Stimulated activated CD8-positive, alpha-beta memory T cell treated with anti-CD3 and anti-CD28 coated beads, Interleukin-7, amount 100 ng/mL, for 24 hours (primary cell): ENCODE measurements around the gene DNAH17.
A peak's percentile ranks its signal among the peaks of the same experiment; 100 is the strongest.

Experiments
- DNase-seq: peaks from one replicate; pipeline ENCODE4 v3.0.0-alpha.2; 2020; ENCODE audit warnings: low read depth

DNAH17 gene

DNA sequence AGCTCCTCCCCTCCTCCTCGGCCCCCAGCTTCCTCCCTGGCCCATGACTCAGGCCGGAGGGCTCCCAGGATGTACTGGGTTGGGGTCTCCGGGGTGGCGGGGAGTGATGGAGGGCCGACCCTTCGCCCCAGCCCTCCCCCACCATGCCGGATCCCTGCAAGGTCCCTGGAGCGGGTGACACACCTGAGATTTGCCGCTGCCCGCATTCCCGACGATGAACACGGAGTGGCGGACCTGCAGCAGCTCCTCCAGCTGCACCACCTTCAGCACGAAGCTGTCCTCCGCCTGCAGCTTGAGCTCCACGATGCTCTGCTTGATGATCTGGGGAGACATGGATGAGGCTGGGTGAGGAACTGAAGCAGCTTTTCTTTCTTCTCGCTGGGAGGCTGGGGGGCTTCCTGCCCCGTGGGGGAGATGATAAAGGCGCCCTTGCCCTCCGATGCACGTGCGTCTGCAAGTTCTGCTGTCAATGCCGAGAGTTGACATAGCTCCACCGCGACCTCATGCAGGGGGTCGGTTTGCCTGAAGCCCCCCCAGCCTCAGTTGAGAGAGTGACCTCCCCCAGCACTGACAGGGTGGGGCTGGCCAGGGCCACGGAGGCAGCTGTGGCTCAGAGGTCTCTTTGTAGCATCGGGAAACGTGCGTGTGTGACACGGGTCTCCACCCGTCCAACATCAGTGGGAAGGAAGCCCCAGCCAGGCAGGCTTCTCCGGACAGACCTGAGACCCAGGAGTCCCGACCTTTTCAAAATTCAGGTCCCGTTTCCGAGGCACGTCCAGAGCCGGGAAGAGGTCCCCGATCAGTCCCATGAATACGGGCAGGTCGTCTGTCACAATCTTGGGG is 83.1 kb downstream of the DNAH17 start:
- DNase-seq, result no peak

DNA sequence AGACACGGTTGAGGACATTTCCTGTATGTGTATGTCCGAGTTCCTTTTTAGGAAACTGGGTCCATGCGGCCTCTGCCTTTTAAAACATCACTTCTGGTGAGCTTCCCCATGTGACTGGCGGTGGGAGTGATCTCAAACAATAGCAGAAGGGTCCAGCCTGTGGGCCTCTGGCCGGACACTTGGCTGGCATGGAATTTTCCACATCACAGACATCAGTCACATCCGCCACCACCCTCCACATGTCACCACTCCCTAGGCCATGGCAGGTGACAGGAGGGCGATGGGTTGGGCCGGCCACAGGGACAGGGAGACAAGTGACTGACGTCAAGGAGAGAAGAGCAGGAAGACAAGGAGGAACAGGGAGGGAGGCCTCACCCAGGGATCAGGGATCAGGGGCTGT is 83.7 kb downstream of the DNAH17 start:
- DNase-seq, result no peak

DNA sequence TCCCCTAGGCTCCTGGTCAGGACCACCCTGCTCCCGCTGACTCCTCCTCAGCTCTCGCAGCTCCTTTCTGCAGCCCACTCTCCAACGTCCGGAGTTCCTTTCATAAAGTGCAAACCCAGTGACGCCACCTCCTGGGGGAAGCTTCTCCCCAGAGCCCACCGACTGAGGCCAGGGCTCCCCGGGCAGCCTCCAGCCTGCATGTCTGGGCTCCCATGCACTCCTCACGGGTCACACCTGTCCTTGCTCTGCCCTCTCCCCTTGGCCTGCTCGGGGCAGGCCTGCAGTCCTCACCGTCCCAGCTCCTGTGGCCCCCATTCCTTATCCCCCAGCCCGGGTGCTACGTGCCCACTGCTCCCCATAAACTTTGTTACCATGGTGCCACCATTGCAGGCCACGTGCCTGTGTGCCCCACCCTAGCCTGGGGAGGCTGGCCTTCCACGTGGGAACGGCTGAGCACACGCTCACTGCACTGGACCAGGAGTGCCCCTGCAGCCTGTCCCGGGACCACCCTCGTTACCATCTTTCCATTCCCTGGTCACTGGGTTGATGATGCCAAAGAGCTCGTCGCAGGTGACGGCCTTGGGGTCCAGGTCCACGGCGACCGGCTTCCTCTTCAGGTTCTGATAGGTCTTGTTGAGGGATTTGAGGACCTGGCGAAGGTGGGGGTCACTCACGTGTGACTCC is 84.9 kb downstream of the DNAH17 start:
- DNase-seq, result no peak

DNA sequence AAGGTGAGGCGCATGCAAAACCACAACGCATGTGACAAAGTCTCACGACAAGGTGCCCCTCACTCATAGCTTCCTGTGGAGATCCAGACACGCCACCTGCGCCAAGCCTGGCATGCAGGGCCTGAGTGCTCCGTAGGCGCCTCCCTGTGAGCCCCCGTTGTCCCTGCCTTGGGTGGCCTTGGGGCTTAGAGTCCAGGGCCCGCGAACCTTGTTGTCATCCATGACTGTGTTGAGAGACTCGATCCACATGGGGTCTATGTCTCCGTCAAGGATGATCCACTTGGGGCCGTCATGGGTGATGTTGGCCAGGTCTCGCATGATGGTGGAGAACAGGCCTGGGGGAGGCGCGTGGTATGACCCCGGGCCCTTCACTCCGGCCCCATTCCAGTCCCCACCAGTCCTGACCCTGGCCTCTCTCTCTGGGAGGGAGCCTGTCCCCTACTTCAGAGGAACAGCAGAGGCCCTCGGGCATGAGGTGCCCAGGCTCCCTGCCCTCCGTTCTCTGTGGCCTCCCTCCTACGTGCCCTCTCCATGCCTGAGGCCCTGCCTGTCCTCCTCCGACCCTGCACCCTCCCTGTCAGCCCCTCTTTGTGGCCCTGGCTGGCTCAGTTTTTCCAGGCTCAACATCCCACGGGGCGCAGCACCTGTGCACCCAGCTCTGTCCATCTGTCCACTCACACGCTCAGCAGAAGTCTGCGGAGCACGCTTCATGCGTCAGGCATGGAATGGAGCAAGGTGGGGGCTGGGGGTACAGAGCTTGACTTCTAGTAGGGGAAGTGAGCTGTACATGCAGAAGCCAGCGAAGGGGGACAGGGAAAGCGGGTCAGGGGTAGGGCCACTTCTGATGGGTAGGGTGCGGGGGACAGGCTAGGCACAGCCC is 85.7 kb downstream of the DNAH17 start:
- no peak for DNase-seq

DNA sequence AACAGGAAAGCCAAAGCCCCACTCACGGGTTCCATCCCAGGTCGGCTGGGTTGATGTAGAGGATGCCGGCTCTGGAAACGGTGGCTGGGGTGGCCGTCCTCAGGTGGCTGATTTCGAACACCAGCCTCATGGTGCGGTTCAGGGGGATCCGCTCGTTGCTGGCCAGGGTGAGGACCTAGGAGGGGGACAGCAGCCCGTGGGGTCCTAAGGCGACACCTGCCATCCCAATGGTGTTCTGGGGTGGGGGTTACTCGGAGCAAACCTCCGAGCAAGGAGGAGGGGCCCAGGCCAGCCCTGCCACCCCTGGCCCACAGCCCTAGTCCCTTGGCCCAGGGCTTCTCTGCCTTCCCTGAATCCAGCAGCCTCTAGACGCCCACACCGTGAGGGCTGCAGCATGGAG is 86.5 kb downstream of the DNAH17 start:
- DNase-seq, result no peak

DNA sequence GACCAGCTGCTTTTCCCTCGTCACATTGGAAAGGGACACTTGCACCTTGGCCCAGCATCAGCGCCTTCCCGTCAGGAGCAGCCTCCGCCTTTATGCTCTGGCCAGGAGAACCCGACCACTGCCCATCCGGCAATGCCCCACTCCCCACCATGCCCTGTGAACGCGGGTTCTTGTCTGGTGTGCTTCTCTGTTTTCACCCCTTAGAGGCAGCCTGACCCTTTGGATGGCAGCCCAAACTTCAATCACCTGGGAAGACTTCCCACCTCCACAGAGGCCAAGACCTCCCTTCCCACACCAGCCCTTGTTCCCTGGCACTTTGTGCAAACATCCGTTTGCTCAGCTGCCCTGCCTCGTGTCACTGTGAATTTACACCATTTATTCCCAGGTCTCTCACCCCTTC is 87.0 kb downstream of the DNAH17 start:
- no peak for DNase-seq

DNA sequence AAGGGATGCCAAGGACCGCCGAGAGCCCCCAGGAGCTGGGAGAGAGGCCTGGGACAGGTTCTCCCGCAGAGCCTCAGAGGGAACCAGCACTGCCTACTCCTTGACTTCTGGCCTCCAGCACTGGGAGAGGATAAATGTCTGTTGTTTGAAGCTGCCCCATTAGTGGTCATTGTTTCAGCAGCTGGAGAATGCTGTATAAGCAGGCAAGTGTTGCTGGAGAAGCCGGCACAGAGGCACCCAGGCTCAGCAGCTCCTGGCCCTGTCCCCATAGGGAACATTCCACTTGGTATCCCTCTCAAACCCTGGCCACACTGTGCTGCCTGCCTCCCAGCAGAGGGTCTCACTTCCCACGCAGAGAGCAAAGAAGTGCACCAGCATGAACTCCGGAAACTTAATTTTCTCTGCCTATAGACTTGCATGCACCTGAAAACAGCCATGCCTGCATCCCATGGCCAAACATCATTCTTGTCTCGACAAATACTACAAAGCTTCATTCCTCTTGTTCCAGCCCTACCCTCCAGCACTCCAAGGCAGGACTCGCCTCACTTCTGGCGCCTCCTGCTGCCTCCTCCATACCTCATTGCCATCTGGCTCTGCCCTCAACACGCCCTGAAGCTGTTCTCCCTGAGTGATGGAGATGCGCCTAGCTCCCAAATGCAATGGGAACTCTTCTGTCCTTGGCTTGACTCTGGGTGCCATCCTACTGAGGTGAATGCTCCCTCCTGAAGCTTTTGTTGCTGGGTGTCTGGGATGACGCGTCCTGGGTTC is 88.1 kb downstream of the DNAH17 start:
- no peak for DNase-seq

DNA sequence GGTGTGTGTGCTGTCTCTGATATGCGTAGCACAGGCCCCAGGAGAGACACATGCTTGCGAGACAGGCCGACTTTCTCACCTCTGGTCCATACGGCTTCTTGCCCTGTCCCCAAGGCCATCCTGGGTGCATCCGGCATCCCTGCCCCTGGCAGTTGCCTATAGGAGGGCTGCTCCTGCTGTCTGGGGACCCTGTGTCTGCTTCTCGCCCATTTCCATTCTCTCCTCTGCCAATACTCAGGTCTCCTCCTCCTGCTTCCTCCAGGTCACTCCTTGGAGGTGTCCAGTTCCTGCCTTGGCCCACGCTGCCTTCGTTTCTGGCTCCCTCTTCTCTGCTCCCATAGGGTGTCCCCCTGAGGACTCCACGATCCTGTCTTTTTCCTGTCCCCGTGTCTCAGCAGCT is 89.0 kb downstream of the DNAH17 start:
- DNase-seq, result no peak

DNA sequence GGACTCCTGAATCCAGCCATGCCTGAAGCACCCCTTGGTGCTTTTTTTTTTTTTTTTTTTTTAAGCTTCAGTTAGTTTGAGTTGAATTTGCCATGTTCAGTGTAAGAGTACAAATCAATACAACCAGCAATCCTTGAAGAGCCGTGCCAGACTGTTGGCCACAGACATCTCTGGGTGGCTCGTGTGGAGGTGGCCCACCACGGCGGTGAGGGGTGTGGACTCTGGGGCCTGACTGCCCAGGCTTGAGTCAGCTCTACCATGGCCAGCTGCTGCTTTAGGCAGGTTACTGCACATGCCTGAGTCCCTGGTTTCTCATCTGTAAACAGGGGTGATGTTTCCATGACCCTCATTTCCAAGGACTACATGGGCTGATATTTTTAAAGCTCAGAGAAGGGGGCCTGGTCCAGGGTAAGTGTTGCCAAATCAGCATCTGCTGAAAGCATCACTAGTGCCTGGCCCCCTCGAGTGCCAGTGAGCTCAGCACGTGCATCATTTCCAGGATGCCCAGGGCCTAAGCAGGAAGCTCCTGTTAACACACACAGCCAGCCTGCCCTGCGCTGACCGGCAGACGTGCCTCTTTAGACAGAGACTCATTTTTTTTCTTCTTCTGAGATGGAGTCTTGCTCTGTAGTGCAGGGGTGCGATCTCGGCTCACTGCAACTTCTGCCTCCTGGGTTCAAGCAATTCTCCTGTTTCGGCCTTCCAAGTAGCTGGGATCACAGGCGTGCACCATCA is 90.1 kb downstream of the DNAH17 start:
- DNase-seq, result no peak

DNA sequence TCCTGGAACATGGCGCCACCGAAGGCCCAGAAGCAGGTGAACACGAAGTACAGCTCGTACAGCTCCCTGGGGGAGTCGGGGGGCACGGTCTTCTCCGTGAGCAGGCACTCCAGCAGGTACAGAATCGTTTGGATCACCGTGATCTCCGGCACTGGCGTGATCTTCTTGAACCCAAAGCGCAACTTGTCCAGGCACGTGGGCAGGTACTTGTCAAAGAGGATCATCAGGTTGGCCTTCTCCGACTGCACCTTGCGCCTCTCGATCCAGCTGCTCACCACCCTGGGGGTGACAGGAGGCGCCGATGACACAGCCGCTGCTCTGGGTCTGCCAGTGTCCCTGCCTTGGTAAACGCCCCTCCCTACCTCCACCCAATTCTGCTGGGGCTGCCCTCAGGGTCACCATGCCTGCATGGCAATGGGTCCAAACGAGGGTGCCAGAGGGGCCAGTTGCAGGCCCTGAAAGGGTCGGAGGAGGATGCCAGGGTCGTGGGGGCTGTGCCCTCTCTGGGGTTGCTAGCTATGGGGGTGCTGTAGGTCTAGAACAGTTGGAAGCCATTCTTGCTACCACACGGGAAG is 90.9 kb downstream of the DNAH17 start:
- DNase-seq, result no peak

DNA sequence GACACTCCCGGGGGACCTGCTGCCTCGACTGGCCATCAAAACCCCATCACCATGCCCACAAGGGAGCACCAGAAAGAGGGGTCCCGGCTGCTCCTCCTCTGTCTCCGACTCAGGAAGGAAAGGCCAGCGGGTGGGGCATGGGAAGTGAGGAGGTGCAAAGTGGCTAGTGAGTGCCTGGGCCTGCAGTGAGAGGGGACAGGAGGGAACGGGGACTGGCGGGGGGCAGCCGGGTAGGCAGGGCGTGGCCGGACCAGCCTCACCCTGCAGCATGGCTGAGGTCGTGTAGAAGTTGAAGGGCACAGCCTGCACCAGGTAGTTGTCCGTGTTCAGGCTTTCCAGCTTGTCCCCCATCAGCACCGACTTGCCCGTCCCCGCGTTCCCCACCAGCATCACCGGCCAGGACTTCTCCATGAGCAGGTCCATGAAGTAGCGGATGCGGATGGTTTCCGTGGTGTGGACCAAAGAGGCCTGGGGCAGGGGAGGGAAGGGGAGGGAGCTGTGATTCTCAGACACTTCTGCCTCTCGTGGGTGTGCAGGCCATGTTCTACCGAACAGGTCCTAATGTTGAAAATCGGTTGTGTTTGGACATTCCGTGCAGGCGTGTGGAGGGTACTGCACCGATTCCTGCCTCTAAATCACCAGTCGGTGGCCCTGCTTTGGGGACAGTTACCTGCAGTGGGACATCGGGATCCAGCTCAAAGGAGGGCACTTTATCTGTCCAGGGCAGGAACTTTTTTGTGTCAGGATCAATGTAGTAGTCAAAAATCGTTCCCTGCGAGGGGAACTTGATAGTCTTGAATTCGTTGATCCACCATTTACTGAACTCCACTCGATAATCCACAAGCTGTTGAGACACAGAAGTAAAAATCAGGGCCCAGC is 91.7 kb downstream of the DNAH17 start:
- DNase-seq, result no peak

DNA sequence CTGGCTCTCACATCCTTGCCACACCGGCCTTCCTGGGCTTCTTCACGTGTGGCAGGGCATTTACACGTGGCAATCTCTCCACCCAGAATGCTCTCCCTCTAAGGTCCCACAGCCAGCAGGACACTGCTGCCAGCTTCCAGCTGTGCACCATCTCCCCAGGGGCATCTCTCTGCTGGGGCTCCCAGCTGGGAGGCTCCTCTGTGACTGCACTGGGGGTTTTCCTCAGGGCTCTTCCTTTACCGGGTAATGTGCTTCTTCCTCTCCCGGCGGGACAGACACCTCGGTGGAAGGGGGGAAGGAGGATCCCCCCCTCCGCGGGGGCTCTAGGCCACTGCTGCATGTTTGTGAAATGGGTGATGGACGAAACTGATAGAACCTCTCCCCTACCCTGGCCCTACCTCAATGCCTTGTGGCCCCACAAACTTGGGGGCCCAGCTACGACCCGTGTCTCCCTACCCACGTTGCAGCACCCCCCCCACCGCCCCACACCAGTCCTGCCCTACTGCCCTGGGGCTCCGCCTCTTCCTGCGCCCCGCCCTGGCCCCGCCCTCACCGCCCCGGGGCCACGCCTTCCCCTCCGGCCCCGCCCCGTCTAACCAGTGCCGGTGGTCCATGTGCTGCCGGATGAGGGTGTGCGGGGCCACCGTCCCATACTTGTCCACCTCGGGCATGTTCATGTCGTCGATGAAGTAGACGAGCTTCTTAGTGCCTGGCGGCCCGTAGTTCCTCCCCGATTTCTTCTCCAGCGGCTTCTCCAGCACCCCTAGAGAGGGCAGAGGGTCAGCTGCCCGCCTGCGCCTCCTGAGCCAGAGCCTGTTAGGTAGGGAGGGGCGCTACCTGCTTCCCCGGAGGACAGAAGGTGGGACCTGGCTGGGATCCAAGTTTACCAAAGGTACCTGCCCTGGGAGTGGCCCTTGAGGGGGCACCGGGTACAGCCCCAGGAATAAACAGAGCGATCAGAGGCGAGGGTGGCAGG is 92.6 kb downstream of the DNAH17 start:
- peak; percentile 31 for DNase-seq

DNA sequence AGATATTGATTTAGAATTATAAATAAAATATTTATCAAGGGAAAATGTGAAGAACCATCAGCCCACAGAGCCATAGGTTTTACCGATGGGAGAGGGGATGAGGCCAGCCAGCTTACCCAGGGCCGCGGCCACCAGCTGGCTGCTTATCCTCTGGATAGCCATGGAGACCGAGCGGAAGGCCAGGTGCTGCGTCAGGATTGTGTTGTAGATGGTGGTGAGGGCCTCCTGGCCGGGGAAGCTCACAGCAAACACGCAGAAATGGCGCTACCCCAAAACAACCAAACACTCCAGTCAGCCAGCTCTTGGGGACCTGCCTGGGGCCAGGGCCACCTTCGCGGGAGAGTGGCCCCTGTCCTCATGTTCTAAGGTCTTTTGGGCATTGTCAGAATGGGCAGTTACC is 97.8 kb downstream of the DNAH17 start:
- no peak for DNase-seq

DNA sequence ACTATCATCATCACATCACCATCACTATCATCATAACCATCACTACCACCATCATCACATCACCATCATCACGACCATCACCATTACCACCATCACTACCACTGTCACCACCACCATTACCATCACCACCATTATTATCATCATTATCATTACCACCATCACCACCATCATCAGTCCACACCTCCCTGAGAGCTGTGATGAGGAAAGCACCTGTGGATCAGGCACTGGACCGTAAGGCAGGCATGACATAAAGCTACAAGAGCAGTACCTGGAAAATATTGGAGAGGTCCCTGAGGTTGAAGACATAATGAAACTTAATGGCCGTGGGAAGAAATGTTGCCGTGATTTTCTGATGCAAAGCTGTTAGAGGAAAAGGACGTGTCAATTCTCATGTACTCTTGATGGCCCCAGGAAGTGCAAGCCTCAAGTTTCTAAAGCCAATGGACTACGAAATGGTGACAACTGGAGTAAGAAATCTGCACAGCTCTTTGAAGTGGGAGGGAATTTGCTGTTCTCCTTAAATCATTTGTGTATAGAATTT is 98.4 kb downstream of the DNAH17 start:
- no peak for DNase-seq

DNA sequence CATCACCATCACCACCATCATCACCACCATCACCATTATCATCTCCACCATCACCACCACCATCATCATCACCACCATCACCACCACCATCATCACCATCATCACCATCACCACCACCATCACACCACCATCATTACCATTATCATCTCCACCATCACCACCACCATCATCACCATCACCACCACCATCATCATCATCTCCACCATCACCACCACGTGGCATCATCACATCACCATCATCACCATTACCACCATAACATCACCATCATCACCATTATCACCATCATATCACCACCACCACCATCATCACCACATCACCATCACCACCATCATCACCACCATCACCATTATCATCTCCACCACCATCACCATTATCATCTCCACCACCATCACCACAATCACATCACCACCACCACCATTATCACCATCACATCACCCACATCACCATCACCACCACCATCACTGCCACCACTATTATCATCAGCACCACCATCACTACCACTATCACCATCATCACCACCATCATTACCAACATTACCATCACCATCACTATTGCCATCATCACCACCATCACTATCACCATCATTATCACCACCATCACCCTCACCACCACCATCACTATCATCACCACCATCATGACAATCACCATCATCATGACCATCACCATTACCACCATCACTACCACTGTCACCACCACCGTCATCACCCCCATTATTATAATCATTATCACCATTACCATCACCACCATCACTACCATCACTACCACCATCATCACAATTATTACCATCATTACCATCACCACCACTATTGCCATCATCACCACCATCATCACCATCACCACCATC is 99.1 kb downstream of the DNAH17 start:
- no peak for DNase-seq

DNA sequence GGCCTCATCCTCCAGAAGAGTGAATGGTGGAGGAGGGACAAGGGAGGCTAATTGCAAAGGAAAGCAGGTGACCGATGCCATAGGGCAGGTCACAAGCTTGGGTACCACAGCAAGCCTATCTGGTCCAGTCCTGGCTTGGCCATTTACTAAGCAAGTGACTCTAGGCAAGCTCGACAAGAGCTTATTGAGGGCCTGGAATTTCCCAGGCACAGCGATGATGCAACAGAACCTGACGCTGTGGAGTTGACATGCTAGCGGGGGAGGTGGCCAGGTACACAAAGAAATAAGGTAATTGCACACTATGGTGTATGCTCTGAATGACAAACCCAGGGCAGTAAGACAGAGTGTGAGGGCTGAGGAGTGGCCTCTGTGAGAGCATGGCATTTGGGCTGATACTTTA is 100.2 kb downstream of the DNAH17 start:
- DNase-seq, result no peak

DNA sequence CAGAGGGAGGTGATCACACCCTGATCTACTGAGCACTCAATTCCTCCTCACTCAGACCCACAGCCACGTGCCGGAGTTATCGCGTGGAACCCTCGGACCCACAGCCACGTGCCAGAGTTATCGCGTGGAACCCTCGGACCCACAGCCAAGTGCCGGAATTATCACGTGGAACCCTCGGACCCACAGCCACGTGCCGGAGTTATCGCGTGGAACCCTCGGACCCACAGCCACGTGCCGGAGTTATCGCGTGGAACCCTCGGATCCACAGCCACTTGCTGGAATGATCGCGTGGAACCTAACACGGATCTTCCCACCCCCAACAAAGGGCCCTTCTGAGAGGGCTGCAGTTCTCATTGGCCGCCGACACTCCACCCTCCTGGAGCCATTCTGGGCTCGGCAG is 101.0 kb downstream of the DNAH17 start:
- no peak for DNase-seq
